Left lobe of liver (tissue), 2 donors: ENCODE data around the gene C11orf21. TPM values are rescaled to one million over a fixed set of nuclear protein-coding genes. Genes with fewer than 3 reads are reported as not detected.

Source experiments
- ATAC-seq: fragments of 200-7000 bp; cut with Tn5 transposase; one replicate; pipeline ENCODE4 v1.9.1; 2020; ENCODE audit warnings: mild to moderate bottlenecking, moderate library complexity
- DNase-seq: peaks from one replicate; pipeline ENCODE4 v3.0.0-alpha.2; 2020; ENCODE audit warnings: low spot score
- total RNA-seq: library from RNA; stranded (reverse); gene quantifications from one replicate; pipeline ENCODE4 v1.2.1, GENCODE V29; 2021
- donor health status: DM: no; HTN: no; CAD: no; lungs with moderate emphysema.
- donor health status: DM: no; HTN: yes; CAD: no.

Gene C11orf21
- total RNA-seq, 1 donor from 2014 or later = 0.35 TPM

DNA sequence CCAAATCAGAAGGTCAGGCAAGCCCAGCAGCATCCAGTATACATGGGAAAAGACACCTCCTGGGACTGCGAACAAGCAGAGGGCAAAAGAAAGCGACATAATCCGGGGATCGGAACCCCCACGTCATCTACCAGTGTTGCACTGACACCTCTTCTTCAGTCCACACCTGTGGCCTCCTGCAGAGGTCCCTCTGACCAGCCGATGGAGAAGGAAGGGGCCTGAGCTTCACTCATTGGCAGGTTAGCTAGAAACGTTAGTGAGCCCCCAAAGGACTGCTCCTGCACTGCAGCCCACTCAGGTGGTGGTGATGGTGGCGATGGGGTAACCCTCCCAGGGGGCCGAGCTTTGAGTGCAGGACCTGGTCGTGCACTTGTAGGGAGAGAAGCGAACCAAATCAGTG is 53.5 kb downstream of the C11orf21 start:
- no peak for ATAC-seq
- DNase-seq = no peak

DNA sequence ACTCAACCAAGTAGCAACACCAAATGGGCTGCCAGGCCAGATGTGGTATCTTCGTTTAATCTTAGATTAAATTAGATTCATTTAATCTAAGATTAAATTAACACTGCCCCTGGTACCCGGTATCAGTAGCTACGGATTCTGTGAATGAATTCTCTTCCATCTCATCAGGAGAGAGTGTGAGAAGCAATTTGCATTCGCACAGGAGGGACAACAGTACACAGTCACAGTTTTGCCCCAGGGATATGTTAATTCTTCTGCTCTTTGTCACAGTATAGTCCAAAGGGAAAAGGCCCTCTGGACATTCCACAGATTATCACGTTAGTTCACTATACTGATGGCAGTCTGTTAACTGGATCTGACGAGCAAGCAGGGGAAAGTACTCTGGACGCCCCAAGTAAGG is 54.2 kb downstream of the C11orf21 start:
- DNase-seq (no peak), ATAC-seq (no peak)

Other genes with a start within 250 kb of the C11orf21 start
- gene IGF2, start 162.5 kb downstream of the C11orf21 start, total RNA-seq = 254 TPM
- gene INS, start 140.7 kb downstream of the C11orf21 start, total RNA-seq = not detected
- not detected for gene TH, start 130.1 kb downstream of the C11orf21 start, total RNA-seq
- 0.83 TPM for gene ASCL2, start 31.3 kb downstream of the C11orf21 start, total RNA-seq
- gene TSPAN32, start 95 bp upstream of the C11orf21 start, total RNA-seq = 0.35 TPM
- gene CD81, start 75.4 kb upstream of the C11orf21 start, total RNA-seq = 564 TPM
- gene TSSC4, start 98.8 kb upstream of the C11orf21 start, total RNA-seq = 24.8 TPM
- not detected for gene TRPM5, start 142.6 kb upstream of the C11orf21 start, total RNA-seq
- 2.1 TPM for gene KCNQ1, start 143.1 kb upstream of the C11orf21 start, total RNA-seq